ENCODE measurements around the gene ARHGAP24.

Gene ARHGAP24

GRCh38 chr4:85717351-85717750 lies 242.4 kb downstream of the ARHGAP24 start:
- no peak overlapping the region for H3K4me3 ChIP-seq (ENCODE audit: low read depth, low read length)
- DNase-seq (ENCODE audit: low read depth), result peak; percentile 22
- no peak for TF ChIP-seq CTCF (IDR thresholded peaks at IDR 0.05; ENCODE audit: low read depth, low read length, missing control alignments)
- in situ Hi-C loops (cut with HindIII; ENCODE audit: low sequenced_read_pairs), result no loop called here

GRCh38 chr4:85717847-85718246 lies 242.9 kb downstream of the ARHGAP24 start:
- in situ Hi-C loops (cut with HindIII; ENCODE audit: low sequenced_read_pairs), result no loop called here
- DNase-seq (ENCODE audit: low read depth), result no peak
- H3K4me3 ChIP-seq (ENCODE audit: low read depth, low read length), result no peak overlapping the region
- no peak for TF ChIP-seq CTCF (IDR thresholded peaks at IDR 0.05; ENCODE audit: low read depth, low read length, missing control alignments)

- no peak for DNase-seq (ENCODE audit: low read depth)
- in situ Hi-C loops (cut with HindIII; ENCODE audit: low sequenced_read_pairs), result no loop called here
- TF ChIP-seq CTCF (IDR thresholded peaks at IDR 0.05; ENCODE audit: low read depth, low read length, missing control alignments), result no peak
Observed at GRCh38 chr4:85720735-85721134, 245.8 kb downstream of the ARHGAP24 start.

GRCh38 chr4:85722401-85722800 lies 247.5 kb downstream of the ARHGAP24 start:
- DNase-seq (ENCODE audit: low read depth), result no peak
- in situ Hi-C loops (cut with HindIII; ENCODE audit: low sequenced_read_pairs), result no loop called here
- no peak for TF ChIP-seq CTCF (IDR thresholded peaks at IDR 0.05; ENCODE audit: low read depth, low read length, missing control alignments)
- H3K4me3 ChIP-seq (ENCODE audit: low read depth, low read length), result no peak overlapping the region

More at GRCh38 chr4:85720735-85721134, 245.8 kb downstream of the ARHGAP24 start:
- H3K4me3 ChIP-seq (ENCODE audit: low read depth, low read length), result no peak overlapping the region

GRCh38 chr4:85722807-85723206 lies 247.9 kb downstream of the ARHGAP24 start:
- no peak overlapping the region for H3K4me3 ChIP-seq (ENCODE audit: low read depth, low read length)
- DNase-seq (ENCODE audit: low read depth), result no peak
- in situ Hi-C loops (cut with HindIII; ENCODE audit: low sequenced_read_pairs), result no loop called here
- no peak for TF ChIP-seq CTCF (IDR thresholded peaks at IDR 0.05; ENCODE audit: low read depth, low read length, missing control alignments)

GRCh38 chr4:85724791-85725563 lies 250.0 kb downstream of the ARHGAP24 start:
- in situ Hi-C loops (cut with HindIII; ENCODE audit: low sequenced_read_pairs), result loop anchor here (25.0 kb wide), 1 partner anchor 613 kb away; no protein-coding TSS in a partner anchor
- DNase-seq (ENCODE audit: low read depth), result no peak
- TF ChIP-seq CTCF (IDR thresholded peaks at IDR 0.05; ENCODE audit: low read depth, low read length, missing control alignments), result no peak
- no peak overlapping the region for H3K4me3 ChIP-seq (ENCODE audit: low read depth, low read length)

Data from astrocyte of the cerebellum (primary cell).